Activated naive CD8-positive, alpha-beta T cell treated with anti-CD3 and anti-CD28 coated beads, Interleukin-2, amount 50 U/mL, for 16 hours (primary cell): ENCODE measurements around the gene BRI3BP.
A peak's percentile ranks its signal among the peaks of the same experiment; 100 is the strongest.
"Not testable (repeated sequence)": the region's sequence is repeated elsewhere in the genome, so short reads cannot be mapped to it uniquely, and the experiment has no call there.

Source experiments
- DNase-seq: peaks from one replicate; pipeline ENCODE4 v3.0.0-alpha.2; 2020; ENCODE audit warnings: low read depth, low spot score

The BRI3BP gene

GRCh38 chr12:125021771-125022170 is 28.3 kb downstream of the BRI3BP start:
- no peak for DNase-seq

DNA sequence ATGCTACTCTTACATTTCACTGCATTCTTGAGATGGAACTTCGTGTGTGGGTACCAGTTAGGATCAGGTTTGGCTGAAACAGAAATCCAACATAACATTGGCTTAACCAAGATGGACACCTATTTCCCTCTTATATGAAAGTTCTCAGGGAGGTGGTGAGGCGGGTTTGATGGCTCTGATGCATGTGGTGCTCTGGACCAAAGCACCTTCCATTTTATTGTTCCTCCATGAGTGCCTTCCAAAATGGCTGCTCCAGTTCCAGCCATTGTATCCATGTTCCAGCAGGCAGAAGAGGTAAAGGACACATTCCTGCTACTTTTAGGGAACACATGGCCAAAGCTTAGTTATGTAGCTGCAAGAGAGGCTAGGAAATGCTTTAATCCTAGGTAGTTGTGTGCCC is 29.6 kb downstream of the BRI3BP start:
- DNase-seq = no peak

GRCh38 chr12:125024949-125025563 is 31.6 kb downstream of the BRI3BP start:
- DNase-seq = no peak

GRCh38 chr12:125025606-125026235 is 32.3 kb downstream of the BRI3BP start:
- DNase-seq = no peak

GRCh38 chr12:125028106-125028505 is 34.7 kb downstream of the BRI3BP start:
- no peak for DNase-seq

DNA sequence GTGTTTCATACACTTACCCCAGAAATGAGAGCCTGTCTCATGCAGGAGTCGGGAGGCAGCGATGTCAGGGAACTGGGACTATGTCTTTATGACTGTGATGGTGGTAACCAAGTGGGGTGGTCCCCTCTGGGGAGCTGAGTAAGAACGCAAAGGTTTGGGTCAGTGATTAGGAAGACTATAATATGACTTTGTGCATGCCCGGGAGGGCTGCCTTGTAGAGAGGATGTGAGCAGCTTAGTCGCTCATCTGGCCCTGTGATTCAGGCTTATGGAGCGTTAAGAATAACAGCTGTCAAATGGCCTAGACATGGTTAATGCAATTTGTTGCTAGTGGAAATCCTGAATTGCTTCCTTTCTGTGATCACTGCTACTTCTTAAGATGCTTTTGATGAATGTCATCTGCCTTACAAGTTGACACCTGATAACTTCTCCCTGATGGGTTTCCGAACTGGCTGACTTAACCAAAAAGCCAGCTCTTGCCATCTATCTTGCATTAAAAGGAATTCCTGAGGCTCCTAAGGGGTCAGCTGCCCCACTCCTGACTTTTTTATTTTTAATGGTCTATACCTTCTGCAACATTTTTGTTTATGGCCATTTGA is 36.4 kb downstream of the BRI3BP start:
- DNase-seq = no peak

DNA sequence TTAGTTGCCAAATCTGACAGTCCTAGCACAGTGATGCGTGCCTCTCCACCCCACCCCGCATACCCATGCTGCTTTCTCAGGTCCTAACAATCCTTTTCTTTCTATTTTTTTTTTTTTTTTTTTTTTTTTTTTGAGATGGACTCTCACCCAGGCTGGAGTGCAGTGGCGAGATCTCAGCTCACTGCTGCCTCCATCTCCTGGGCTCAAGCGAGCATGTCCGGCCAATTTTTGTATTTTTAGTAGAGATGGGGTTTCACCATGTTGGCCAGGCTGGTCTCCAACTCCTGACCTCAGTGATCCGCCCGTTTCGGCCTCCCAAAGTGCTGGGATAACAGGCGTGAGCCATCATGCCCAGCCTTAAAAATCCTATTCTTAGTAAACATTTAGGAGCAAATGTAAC is 38.0 kb downstream of the BRI3BP start:
- not testable (repeated sequence) for DNase-seq

DNA sequence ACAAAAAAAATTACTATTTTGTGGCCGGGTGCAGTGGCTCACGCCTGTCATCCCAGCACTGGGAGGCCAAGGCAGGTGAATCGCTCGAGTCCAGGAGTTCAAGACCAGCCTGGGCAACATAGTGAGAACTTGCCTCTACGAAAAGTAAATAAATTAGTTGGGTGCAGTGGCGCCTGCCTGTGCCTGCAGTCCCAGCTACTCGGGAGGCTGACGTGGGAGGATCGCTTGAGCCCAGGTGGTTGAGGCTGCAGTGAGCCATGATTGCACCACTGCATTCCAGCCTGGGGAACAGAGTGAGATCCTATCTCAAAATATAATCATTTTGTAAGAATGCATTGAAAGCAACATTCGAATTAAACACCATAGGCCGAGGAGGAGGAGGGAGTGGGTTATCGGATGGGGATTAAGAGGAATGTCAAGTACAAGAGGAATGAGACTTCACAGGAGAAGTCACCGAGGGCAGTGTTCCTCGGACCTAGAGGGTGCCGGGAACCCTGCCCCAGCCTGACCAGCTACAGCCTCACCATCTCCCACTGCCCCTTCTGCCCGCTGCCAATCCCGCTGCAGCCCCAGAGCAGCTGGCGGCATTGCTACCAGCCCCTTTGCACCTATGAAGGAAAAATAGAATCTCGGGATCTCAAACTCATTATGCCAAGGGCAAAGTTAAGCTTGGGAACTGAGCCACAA is 39.2 kb downstream of the BRI3BP start:
- no peak for DNase-seq

GRCh38 chr12:125033288-125033687 is 39.8 kb downstream of the BRI3BP start:
- DNase-seq = no peak

GRCh38 chr12:125038976-125039625 is 45.7 kb downstream of the BRI3BP start:
- no peak for DNase-seq

DNA sequence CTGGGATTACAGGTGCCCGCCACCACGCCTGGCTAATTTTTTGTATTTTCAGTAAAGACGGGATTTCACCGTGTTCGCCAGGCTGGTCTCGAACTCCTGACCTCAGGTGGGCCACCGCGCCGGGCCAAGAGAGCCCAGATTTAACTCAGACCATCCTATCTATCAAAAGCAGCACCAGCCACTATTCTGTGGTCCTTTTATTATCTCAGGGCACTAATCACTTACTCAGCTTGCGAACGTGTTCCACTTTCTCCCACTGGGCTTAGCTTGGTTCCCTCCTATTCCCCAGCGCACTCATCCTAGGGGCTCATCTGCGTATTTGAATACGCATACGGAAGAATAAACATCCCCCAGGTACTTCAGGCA is 55.6 kb downstream of the BRI3BP start:
- no peak for DNase-seq

DNA sequence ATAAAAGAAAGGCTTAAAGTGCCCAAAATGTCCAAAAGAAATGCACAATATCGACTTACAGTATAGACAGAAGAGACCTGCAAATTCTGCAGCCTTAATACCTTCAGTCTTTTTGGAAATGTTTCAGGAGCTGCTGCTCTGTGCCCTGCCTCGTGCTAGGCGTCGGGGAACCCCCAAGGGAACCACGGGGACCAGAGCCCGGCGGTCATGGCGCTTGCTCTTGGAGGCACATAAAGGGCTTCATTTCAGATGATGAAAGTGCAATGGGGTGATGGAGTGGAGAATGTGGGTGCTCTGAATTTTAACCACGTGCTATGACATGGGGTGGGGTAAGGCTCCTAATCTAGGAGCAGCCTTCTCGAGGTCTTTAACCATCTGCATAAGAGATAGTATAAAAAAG is 57.0 kb downstream of the BRI3BP start:
- DNase-seq = no peak

GRCh38 chr12:125050868-125051267 is 57.4 kb downstream of the BRI3BP start:
- DNase-seq = no peak

GRCh38 chr12:125053821-125054220 is 60.4 kb downstream of the BRI3BP start:
- DNase-seq = no peak

GRCh38 chr12:125055591-125055990 is 62.1 kb downstream of the BRI3BP start:
- DNase-seq = no peak

DNA sequence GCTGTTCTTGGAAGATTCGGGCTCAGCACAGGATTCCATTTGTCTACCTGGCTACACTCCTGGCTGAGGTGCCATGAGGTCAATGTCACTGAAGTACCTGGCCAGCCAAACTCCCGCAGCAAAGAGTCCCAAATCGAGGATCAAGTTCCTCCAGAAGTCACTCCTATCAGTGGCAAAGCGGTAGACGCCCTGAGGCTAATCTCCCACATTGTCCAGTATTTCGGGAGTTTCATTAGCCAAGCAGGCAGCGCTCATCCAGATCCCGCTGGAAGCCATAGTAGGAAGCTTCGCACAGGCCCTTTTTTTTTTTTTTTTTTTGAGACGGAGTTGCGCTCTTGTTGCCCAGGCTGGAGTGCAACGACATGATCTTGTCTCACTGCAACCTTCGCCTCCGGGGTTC is 62.9 kb downstream of the BRI3BP start:
- no peak for DNase-seq

DNA sequence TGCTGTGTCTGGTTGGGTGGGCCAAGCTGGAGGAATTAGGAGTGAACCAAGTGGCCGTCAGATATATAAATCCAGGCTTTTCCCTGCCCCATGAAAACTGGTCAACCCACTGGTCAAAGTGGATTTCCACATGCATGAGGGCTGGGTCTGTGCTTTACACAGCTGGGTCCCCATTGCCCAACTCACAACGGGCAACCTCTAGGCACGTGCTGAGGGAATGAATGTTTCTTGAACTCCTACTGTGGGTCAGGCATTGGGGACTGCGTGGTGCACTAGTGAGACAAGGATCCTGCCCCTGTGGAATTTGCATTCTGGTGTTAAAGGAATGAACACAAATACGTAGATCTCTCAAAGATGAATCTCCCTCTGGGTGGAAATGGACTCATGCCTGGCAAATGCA is 64.3 kb downstream of the BRI3BP start:
- no peak for DNase-seq

GRCh38 chr12:125061229-125061628 is 67.8 kb downstream of the BRI3BP start:
- DNase-seq = no peak

DNA sequence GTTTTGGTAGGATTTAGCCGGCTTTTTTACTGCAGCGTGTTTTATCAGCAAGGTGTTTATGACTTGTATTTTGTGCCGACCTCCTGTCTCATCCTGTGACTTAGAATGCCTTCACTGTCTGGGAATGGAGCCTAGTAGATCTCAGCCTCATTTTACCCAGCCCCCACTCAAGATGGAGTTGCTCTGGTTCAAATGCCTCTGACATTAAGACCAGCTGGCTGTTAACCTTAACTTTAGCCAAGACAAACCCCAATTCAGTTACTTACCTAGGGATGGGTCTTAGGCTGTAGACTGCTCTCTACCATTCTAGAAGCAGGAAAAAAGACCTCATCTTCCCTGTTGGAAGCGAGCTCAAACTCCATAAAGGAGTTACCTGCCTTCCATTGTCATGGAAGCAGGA is 70.1 kb downstream of the BRI3BP start:
- not testable (repeated sequence) for DNase-seq

GRCh38 chr12:125064492-125064891 is 71.0 kb downstream of the BRI3BP start:
- DNase-seq = no peak

- DNase-seq = peak; percentile 36
Measured at GRCh38 chr12:125065021-125065918, 71.8 kb downstream of the BRI3BP start, which contains the start of gene AACS. TSS of gene AACS (plus strand) at chr12:125065435. CDS start at chr12:125065585, 150 bp downstream.
